HepG2 (cell line): ENCODE data around the gene SUDS3. TPM values are rescaled to one million over a fixed set of nuclear protein-coding genes. Genes with fewer than 3 reads are reported as not detected.

Source experiments
- ATAC-seq: fragments of 200-7000 bp; cut with Tn5 transposase; 3 replicates; pipeline ENCODE4 v1.9.1; 2020; ENCODE audit warnings: mild to moderate bottlenecking, moderate library complexity
- BruUV-seq: library from RNA; stranded (reverse); fragments of 400-500 nt; replicated peaks from 2 replicates; lab custom pipeline; 2021; lab: Mats Ljungman, UMichigan
- CTCF ChIA-PET: fragments of 300-600 bp; formaldehyde crosslinking; extraction: SDS; loops from one replicate; lab custom pipeline; 2021; ENCODE audit warnings: low total read pairs, inconsistent platforms, low intra/inter-chr PET ratio; lab: Yijun Ruan, JAX
- POLR2A ChIA-PET: fragments of 350-600 bp; sonication (Branson Sonifier 250); formaldehyde crosslinking; loops from one replicate; lab custom pipeline; 2020; ENCODE audit warnings: antibody characterized with exemption, inconsistent platforms; lab: Yijun Ruan, JAX
- DNase-seq: peaks from one replicate; pipeline ENCODE4 v3.0.0-alpha.2; 2015; ENCODE audit warnings: low spot score
- FAIRE-seq: peaks from 3 replicates; lab custom pipeline; 2011; peaks lifted over from hg19 to GRCh38; lab: Jason Lieb, UNC
- H2AFZ ChIP-seq: one replicate; pipeline ENCODE4 v1.6.1; 2011; ENCODE audit warnings: low read length, inconsistent platforms
- H3K27ac ChIP-seq: fragments of 300-600 bp; 3 replicates; pipeline ENCODE4 v1.8.0; 2011; ENCODE audit warnings: mixed run types, mild to moderate bottlenecking, mixed read lengths, low read length, inconsistent platforms; ENCODE audit not compliant: insufficient read depth; ENCODE audit errors: extremely low read length
- H3K27me3 ChIP-seq, 2 experiments: fragments of 200-600 bp in 1 of 2; 2 replicates in 1 of 2; 3 replicates in 1 of 2; pipeline versions ENCODE4 v1.6.0 to v1.8.0; 2011; ENCODE audit warnings: low read length in 2 of 2, mild to moderate bottlenecking in 2 of 2, moderate library complexity in 2 of 2, inconsistent platforms in 1 of 2; ENCODE audit not compliant: insufficient read depth in 2 of 2, control insufficient read depth in 1 of 2
- H3K36me3 ChIP-seq, 2 experiments: fragments of 200-600 bp in 1 of 2; replicated peaks in 1 of 2; 2 replicates in 1 of 2; 3 replicates in 1 of 2; pipeline versions ENCODE4 v1.5.1 to v1.8.0; 2011; ENCODE audit warnings: low read length in 2 of 2, inconsistent platforms in 1 of 2; ENCODE audit not compliant: insufficient read depth in 2 of 2, control insufficient read depth in 1 of 2
- H3K4me1 ChIP-seq: 2 replicates; pipeline ENCODE4 v1.5.1; 2012; ENCODE audit warnings: low read length, inconsistent platforms; ENCODE audit not compliant: insufficient read depth
- H3K4me2 ChIP-seq: 2 replicates; pipeline ENCODE4 v1.6.0; 2011; ENCODE audit warnings: low read depth, low read length, inconsistent platforms
- H3K4me3 ChIP-seq, 3 experiments: fragments of 200-600 bp in 1 of 3; sonication (generic), shearing (Covaris generic) in 1 of 3; replicated peaks in 1 of 3; 2 replicates each; pipeline ENCODE4 v1.5.1; 2011 to 2016; ENCODE audit warnings: low read length in 3 of 3, inconsistent platforms in 2 of 3, low read depth in 2 of 3, mild to moderate bottlenecking in 2 of 3, control low read depth in 1 of 3, mixed read lengths in 1 of 3; ENCODE audit not compliant: insufficient read depth in 1 of 3
- H3K79me2 ChIP-seq: one replicate; pipeline ENCODE4 v1.6.1; 2011; ENCODE audit warnings: low read length, inconsistent platforms; ENCODE audit not compliant: insufficient read depth
- H3K9ac ChIP-seq: 2 replicates; pipeline ENCODE4 v1.6.0; 2011; ENCODE audit warnings: mild to moderate bottlenecking, low read depth, low read length, inconsistent platforms; ENCODE audit not compliant: insufficient read depth
- H3K9me3 ChIP-seq: 2 replicates; pipeline ENCODE4 v1.5.1; 2012; ENCODE audit warnings: mild to moderate bottlenecking, low read length
- H4K20me1 ChIP-seq: 2 replicates; pipeline ENCODE4 v1.6.0; 2011; ENCODE audit warnings: inconsistent platforms, mild to moderate bottlenecking, low read length, moderate library complexity; ENCODE audit not compliant: insufficient read depth
- CBX2 ChIP-seq, 2 experiments: fragments of 200-600 bp in 1 of 2; sonication (generic); formaldehyde crosslinking in 1 of 2; IDR thresholded peaks; 2 replicates each; pipeline versions ENCODE4 v1.7.0 to v1.8.1; 2018 to 2022; ENCODE audit warnings: low read depth in 2 of 2, low read length in 1 of 2, mild to moderate bottlenecking in 1 of 2, missing genetic modification reagents in 1 of 2
- CENPT ChIP-seq: sonication (generic); formaldehyde crosslinking; IDR thresholded peaks from 2 replicates; pipeline ENCODE4 v1.8.0; 2022; ENCODE audit warnings: low read depth, mild to moderate bottlenecking, moderate library complexity, missing genetic modification reagents
- KDM2A ChIP-seq: sonication (generic); formaldehyde crosslinking; IDR thresholded peaks from 2 replicates; pipeline ENCODE4 v1.4.0; 2020; ENCODE audit warnings: low read depth, missing genetic modification reagents, borderline replicate concordance
- MAFF ChIP-seq: IDR thresholded peaks from 2 replicates; pipeline ENCODE4 v1.6.1; 2011; ENCODE audit warnings: low read depth, low read length, improper control_type of control experiment
- PAWR ChIP-seq: sonication (generic); formaldehyde crosslinking; IDR thresholded peaks from 2 replicates; pipeline ENCODE4 v1.4.0; 2020; ENCODE audit warnings: missing genetic modification reagents, mild to moderate bottlenecking, borderline replicate concordance
- TAF15 ChIP-seq: fragments of 200-400 bp; formaldehyde crosslinking; IDR thresholded peaks from one replicate; pipeline ENCODE4 v1.6.1; 2018; ENCODE audit warnings: mild to moderate bottlenecking, low read depth, low read length; ENCODE audit not compliant: poor library complexity, severe bottlenecking
- TFE3 ChIP-seq: IDR thresholded peaks from 2 replicates; pipeline ENCODE4 v1.6.1; 2016
- THRA ChIP-seq: sonication (generic); formaldehyde crosslinking; IDR thresholded peaks from 2 replicates; pipeline ENCODE4 v1.4.0; 2020; ENCODE audit warnings: missing genetic modification reagents, borderline replicate concordance
- TOE1 ChIP-seq: sonication (generic); formaldehyde crosslinking; IDR thresholded peaks from 2 replicates; pipeline ENCODE4 v1.4.0; 2020; ENCODE audit warnings: mild to moderate bottlenecking, missing genetic modification reagents
- ZFP82 ChIP-seq: sonication (generic); formaldehyde crosslinking; IDR thresholded peaks from 2 replicates; pipeline ENCODE4 v1.5.1; 2020; ENCODE audit warnings: mild to moderate bottlenecking, missing genetic modification reagents, borderline replicate concordance
- ZNF160 ChIP-seq: sonication (generic); formaldehyde crosslinking; IDR thresholded peaks from 2 replicates; pipeline ENCODE4 v1.8.0; 2022; ENCODE audit warnings: mild to moderate bottlenecking, inconsistent platforms, missing genetic modification reagents
- ZNF468 ChIP-seq: sonication (generic); formaldehyde crosslinking; IDR thresholded peaks from 2 replicates; pipeline ENCODE4 v1.8.0; 2022; ENCODE audit warnings: mild to moderate bottlenecking, moderate library complexity, missing genetic modification reagents
- ZNF768 ChIP-seq: sonication (generic); formaldehyde crosslinking; IDR thresholded peaks from 2 replicates; pipeline ENCODE4 v1.4.0; 2020; ENCODE audit warnings: missing genetic modification reagents
- ZNF777 ChIP-seq: sonication (generic); formaldehyde crosslinking; IDR thresholded peaks from 2 replicates; pipeline ENCODE4 v1.4.0; 2020; ENCODE audit warnings: missing genetic modification reagents
- ZNF780A ChIP-seq: sonication (generic); formaldehyde crosslinking; IDR thresholded peaks from 2 replicates; pipeline ENCODE4 v1.8.0; 2022; ENCODE audit warnings: mild to moderate bottlenecking, missing genetic modification reagents, moderate library complexity
- WGBS: methylation state at CpG from one replicate; pipeline ENCODE4 v1.1.6; 2017; ENCODE audit warnings: low lambda C conversion rate; 5-methylcytosine and 5-hydroxymethylcytosine counted together
- in situ Hi-C: cut with HindIII; loops from 2 replicates; pipeline ENCODE4 v1.10.0; 2017; ENCODE audit warnings: low pct_unique_long_range_greater_than_20kb; ENCODE audit not compliant: extremely low pct_ligation_motif_present
- intact Hi-C: fragments of 100-400 bp; cut with micrococcal nuclease; formaldehyde crosslinking; loops from one replicate; pipeline ENCODE4 v1.10.0; 2022; ENCODE audit not compliant: unreplicated experiment
- polyA plus RNA-seq, 8 experiments: library from polyadenylated mRNA; depleted of rRNA in 3 of 8; stranded (reverse) in 7 of 8; unstranded in 1 of 8; fragments of >200 nt; fragmentation: Illumina TruSeq in 4 of 8; extraction: Trizol in 4 of 8; gene quantifications; 2 replicates each; pipeline versions ENCODE4 v1.2.1 to v1.2.3, GENCODE V29; 2011 to 2016; ENCODE audit warnings: low read depth in 4 of 8, missing spikeins in 1 of 8, mixed read lengths in 1 of 8; ENCODE audit not compliant: insufficient read depth in 1 of 8
- total RNA-seq, 5 experiments: library from RNA; depleted of rRNA; stranded (reverse); fragments of >200 nt; fragmentation: Illumina TruSeq; extraction: Trizol; gene quantifications; 2 replicates each; pipeline ENCODE4 v1.2.3, GENCODE V29; 2016; ENCODE audit warnings: low read depth in 1 of 5

Gene SUDS3
- total and polyA plus RNA-seq, 2 of the 13 experiments (the other 11 are each of a cell fraction or from before 2014, with no cell fraction given), result 20.2 to 33.1 TPM

GRCh38 chr12:118375348-118375747, 1.0 kb upstream of the SUDS3 start:
- DNase-seq, result no peak
- Histone ChIP-seq H3K9ac (peak overlapping the region; percentile 88), H3K4me1 (peaks cover 28% of the 10 kb centered on the region), H3K36me3 (peaks cover 4 to 10% of the 10 kb centered on the region in 2 experiments; a peak in 3 of 5 replicates), H3K9me3 (no peaks in the 10 kb centered on the region), H3K27ac (peak overlapping the region; percentile 88), H3K4me2 (peak overlapping the region; percentile 85), H3K79me2 (peaks cover 43% of the 10 kb centered on the region), H3K4me3 (peak overlapping the region; percentile 74 to 92 (median 86)), H4K20me1 (peaks cover 8% of the 10 kb centered on the region; the same call in 1 of the 2 replicates), H2AFZ (peak overlapping the region; percentile 70), H3K27me3 (no peaks in the 10 kb centered on the region; a peak in 1 of 5 replicates)
- CTCF ChIA-PET, result interaction anchor here (1.5 to 1.7 kb wide), 2 partner anchors 193 to 255 kb away, joined by 6 to 17 read pairs; no protein-coding TSS in a partner anchor
- no peak for FAIRE-seq
- no TSS peak for BruUV-seq
- POLR2A ChIA-PET, result interaction anchor here (0.5 to 2.2 kb wide), 6 partner anchors 21 to 314 kb away, joined by 3 to 20 read pairs (median 4); partner anchors contain the start of genes PEBP1 and WSB2
- in situ Hi-C loops (no loop called here), intact Hi-C loops (no loop called here)
- ATAC-seq, result no peak
- 57% methylated on average over 10 of the region's 10 CpGs for WGBS
- no peak for TF ChIP-seq ZFP82 (CRISPR knock-in tag)
- TF ChIP-seq KDM2A (CRISPR knock-in tag), result no peak
- no peak for TF ChIP-seq THRA (CRISPR knock-in tag)
- no peak for TF ChIP-seq ZNF468 (CRISPR knock-in tag)
- no peak for TF ChIP-seq TFE3 (CRISPR knock-in tag)
- no peak for TF ChIP-seq ZNF780A (CRISPR knock-in tag)
- TF ChIP-seq MAFF, result no peak
- TF ChIP-seq PAWR (CRISPR knock-in tag), result no peak
- TF ChIP-seq TOE1 (CRISPR knock-in tag), result no peak
- no peak for TF ChIP-seq ZNF160
- no peak for TF ChIP-seq CBX2 (IDR thresholded peaks at IDR 0.05; ENCODE audit: low read depth, low read length)
- no peak for TF ChIP-seq CBX2 (CRISPR knock-in tag; IDR thresholded peaks at IDR 0.05; ENCODE audit: low read depth)
- TF ChIP-seq ZNF768 (CRISPR knock-in tag), result no peak
- TF ChIP-seq ZNF777 (CRISPR knock-in tag), result no peak
- TF ChIP-seq TAF15, result no peak
- no peak for TF ChIP-seq CENPT
